ENCODE results near the gene IQSEC2.

Gene IQSEC2

GRCh38 chrX:53244610-53245009 lies 36.8 kb downstream of the IQSEC2 start:
- no peak for DNase-seq (ENCODE audit: low spot score)

- no peak for DNase-seq (ENCODE audit: low spot score)
Measured at GRCh38 chrX:53242310-53242709, 39.1 kb downstream of the IQSEC2 start.

GRCh38 chrX:53241558-53241957 lies 39.8 kb downstream of the IQSEC2 start:
- DNase-seq (ENCODE audit: low spot score), result no peak

DNA sequence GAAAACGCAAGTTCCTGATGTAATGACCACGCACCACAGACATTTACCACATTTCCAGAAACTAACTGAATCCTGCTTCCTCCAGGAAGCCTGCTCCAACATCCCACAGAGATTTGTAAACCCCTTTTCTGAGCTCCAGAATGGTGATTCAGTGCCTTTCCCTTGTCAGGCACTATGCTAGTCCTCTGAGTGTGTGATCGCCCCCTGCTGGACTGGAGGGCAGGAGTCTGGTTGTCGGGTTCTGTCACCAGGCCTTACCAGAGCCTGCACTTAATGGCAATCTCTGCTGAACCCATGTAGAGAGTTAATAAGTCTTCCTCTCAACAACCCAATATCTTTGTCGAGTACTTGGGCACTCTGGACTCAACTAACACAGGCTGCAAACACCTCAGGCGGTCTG lies 41.9 kb downstream of the IQSEC2 start:
- DNase-seq (ENCODE audit: low spot score), result no peak

DNA sequence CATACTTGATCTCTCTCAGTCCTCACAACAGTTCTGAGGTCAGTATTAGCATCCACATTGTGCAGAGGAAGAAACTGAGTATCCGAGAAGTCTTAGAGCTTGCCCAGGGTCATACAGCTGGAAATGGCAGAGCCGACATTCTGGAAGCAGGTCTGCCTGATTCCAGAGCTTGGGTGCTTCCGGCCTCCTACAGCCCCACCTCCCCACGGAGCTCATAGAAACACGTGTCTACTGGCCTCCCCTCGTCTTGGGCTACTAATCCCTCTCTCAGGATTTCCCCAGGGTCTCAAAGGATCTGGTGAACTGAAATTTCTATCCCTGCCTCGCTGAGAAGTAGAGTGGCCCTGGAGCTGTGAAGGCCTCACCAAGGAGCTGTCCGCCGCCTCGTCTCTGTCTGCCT lies 44.3 kb downstream of the IQSEC2 start:
- DNase-seq (ENCODE audit: low spot score), result no peak

- DNase-seq (ENCODE audit: low spot score), result no peak
Measured at GRCh38 chrX:53236025-53236679, 45.2 kb downstream of the IQSEC2 start.

GRCh38 chrX:53235566-53235965 lies 45.8 kb downstream of the IQSEC2 start:
- no peak for DNase-seq (ENCODE audit: low spot score)

- DNase-seq (ENCODE audit: low spot score), result no peak
Measured at GRCh38 chrX:53234484-53234883, 46.9 kb downstream of the IQSEC2 start.

GRCh38 chrX:53233536-53233935 lies 47.8 kb downstream of the IQSEC2 start:
- DNase-seq (ENCODE audit: low spot score), result no peak

DNA sequence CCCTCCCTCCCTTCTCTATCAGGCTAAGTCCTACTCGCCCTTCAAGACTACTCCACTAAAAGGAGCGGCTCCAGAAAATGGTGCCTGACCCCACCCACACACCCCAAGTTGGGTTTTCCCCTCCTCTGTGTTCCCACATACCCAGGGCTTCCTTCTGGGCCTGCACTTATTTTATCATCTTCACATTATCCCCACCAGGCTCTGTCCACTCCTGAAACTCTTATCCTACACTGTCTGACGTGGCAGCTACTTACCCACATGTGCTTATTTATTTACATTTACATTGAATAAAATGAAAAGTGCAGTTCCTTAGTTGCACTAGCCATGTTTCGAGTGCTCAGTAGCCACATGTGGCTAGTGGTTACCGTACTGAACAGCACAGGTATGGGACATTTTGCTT lies 51.3 kb downstream of the IQSEC2 start:
- DNase-seq (ENCODE audit: low spot score), result no peak

DNA sequence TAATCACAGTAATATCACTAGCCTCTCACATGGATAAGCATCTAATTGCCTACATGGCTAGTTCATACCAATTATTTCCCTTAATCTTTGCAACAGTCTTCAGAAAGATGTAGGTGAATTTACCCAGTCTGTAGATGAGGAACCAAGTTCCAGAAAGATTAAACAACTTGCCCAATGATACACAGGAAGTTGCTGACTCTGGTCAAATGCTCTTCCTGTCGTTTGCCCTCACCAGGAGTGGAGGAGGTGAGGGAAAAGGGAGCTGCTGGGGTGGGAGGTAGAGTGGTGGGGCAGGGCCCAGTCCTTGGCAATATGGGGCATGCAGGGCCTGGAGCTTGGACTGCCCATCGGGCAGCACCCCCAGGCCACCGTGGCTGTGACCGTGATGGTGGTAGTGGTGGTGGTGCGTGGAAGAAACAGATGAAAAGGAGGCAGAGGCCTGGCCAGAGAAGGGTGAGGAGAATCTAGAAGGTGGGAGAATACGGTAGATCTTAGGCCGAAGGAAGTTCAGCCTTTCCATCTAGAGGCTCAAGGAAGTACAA lies 54.1 kb downstream of the IQSEC2 start:
- DNase-seq (ENCODE audit: low spot score), result no peak

DNA sequence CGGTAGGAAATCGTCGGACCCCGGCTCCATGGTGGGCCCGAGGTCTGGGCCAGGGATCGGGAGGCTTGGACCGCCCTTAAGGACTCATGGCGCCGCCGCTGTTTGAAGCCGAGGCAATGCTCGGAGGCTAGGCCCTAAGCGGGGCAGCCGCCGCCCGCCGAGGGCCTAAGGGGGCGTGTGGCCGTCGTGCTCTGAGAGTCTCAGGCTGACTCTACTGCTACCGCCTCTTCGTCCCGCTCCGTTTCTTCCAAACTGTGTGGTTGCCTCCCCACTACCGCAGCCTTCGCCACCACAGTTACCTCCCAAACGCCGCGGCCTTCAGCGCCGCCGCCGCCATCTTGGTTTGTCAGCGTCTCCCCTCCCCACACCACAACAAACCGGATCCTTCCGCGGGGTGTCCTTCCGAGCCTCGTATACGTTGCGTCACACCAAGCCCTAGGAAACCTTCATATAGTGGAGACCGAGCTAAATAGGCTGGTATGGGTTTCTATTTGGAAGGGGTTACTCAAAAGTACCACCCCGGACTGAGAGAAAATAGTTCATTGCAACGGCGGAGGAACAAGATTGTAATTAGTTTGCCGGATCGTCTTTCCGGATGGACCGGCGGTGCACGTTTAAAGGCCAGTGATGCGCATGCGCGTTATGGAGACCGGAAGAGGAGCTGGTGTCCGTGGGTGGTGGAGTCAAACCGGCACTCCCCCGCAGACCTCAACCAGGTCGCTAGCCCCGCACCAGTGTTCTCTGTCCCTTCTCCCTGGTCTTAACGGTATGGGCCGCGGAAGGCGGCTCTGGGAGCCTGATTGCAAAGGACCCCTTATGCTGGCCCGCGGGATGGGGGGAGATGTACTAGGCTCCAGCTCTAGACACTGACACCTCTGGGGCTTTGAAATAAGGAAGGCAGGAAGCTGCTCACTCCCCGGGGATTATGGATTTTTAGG lies 56.3 kb downstream of the IQSEC2 start, which contains the start of gene KDM5C:
Gene KDM5C, minus strand, starts transcription at position 348 of the 938 bp plus-strand sequence. Its CDS starts 318 bp downstream, at position 30.
- DNase-seq (ENCODE audit: low spot score), result peak; percentile 97

DNA sequence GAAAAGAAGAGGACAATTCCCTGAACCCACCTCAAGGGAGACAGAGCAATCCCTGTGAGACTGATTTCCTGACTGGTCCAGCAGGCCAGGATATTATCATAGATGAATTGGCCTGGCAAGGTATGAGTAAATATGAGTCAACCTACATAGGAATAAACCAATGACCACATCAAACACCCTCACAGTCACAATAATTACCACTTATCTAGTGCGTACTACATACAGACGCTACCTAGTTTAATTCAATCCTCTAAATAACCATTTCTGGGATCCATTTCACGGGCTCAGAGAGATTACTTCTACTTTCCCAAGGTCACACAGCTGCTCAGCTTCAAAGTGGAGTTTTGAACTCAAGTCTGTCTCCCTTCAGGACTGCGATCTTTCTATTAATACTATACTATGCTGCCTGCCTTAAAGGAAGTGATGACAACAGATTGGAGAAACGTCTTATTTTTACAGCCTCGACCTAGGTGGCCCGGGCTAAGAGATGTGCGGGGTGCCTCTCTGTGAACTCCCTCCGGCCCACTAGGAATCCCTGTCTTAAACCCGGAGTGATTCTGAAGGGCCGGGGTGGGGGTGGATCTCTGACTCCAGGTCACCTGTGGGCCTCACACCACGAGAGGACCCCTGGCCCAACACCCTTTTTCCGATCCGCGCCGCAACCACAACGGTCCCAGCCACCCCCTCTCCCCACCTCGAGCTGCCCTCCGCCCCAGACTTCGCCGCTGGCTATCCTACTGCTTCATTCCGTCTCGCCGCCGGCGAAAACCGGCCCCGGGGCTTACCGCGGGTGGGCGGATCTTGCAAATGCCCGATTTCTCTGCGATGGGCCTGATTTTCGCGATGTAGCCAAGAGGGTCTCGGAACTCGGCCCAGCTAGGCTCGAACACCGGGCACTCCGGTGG lies 57.2 kb downstream of the IQSEC2 start:
- DNase-seq (ENCODE audit: low spot score), result peak; percentile 83

DNA sequence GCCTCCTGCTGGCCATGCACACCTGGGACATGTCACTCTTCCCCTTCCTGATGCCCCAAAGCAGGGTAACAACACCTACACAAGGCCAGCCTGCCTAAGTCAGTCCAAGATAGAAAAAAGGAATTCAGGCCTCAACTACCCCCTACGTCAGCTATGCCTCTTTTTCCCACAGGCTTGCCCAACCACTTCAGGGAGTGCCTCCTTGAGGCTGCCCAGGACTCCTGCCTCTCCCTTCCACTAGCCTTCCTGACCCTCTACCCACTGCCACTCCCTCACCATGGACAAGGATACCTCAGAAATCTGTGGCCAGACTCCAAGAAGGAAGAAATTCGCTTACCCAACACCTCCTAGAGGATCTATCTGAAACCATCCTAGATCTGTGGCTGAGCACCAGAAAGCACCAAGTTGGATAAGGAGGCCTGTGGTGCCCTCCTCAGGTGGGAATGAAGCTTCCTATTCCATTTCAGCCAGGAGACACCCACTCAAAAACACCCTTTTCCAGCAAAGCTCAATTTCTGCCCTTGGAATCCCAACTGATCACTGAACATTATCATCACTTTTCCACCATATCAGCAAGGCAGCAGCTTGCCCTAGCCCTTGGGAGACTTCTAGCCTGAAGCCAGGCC lies 58.2 kb downstream of the IQSEC2 start:
- DNase-seq (ENCODE audit: low spot score), result no peak

Data from kidney capillary endothelial cell (primary cell).